GM18507 (cell line): ENCODE data around the gene G0S2.

ENCODE experiments used
- DNase-seq: peaks from one replicate; pipeline ENCODE4 v3.0.0; 2011; ENCODE audit warnings: low read depth; ENCODE audit not compliant: insufficient read length; ENCODE audit errors: extremely low spot score
- FAIRE-seq: peaks from 2 replicates; lab custom pipeline; 2011; peaks lifted over from hg19 to GRCh38; lab: Jason Lieb, UNC

G0S2 gene, protein sequence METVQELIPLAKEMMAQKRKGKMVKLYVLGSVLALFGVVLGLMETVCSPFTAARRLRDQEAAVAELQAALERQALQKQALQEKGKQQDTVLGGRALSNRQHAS

DNA sequence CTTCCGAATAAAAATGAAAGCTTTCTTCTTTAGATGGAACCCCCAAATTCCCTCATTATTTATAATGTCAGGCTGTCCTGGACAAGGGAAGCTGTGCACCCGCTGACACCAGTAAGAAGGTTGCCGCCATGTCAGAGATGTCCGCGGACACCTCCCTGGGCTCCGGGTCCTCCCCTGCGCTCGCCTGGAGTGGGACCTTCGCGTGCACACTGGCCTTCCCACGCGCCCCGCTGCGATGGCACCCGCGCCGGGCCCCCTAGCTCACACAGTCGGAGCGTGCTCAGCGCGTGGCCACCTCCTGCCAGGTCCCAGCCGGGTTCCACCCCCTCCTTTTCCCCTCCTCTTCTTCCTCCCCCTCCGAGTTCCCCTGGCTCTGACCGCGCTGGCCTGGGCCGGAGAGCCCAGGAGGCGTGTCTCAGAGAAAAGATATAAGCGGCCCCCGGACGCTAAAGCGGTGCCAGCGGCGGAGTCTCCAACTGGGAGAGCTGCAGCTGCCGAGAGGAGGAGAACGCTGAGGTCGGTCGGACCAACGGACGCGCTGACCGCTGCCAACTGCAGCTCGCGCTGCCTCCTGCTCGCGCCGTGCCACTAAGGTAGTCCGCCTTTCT, at the start of gene G0S2:
TSS of gene G0S2 (plus strand) at position 456 of the 608 bp plus-strand sequence. CDS start 273 bp downstream, outside the sequence.
- DNase-seq, result no peak
- FAIRE-seq, result no peak

DNA sequence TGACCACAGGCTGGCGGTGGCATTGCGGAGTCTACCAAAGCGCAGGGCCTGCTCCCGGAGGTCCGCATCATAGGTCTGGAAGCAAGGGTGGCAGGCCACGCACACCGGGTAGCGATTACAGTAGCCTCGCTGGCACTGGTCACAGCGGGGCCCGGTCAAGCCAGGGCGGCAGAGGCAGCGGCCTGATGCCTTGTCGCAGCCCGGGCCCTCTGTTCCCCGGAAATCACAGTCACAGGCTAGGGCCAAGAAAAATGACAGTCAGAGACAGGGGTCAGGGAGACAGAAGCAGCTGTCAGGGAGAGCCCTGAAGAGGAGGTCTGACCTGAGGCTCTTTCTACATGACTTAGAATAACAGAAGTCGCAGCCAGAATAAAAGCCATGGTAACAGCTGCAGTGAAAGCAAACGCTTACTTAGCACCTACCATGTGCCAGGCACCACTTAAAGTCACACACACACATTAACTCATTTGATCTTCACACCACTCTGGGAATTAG, 49.4 kb upstream of the G0S2 start:
- no peak for FAIRE-seq

DNA sequence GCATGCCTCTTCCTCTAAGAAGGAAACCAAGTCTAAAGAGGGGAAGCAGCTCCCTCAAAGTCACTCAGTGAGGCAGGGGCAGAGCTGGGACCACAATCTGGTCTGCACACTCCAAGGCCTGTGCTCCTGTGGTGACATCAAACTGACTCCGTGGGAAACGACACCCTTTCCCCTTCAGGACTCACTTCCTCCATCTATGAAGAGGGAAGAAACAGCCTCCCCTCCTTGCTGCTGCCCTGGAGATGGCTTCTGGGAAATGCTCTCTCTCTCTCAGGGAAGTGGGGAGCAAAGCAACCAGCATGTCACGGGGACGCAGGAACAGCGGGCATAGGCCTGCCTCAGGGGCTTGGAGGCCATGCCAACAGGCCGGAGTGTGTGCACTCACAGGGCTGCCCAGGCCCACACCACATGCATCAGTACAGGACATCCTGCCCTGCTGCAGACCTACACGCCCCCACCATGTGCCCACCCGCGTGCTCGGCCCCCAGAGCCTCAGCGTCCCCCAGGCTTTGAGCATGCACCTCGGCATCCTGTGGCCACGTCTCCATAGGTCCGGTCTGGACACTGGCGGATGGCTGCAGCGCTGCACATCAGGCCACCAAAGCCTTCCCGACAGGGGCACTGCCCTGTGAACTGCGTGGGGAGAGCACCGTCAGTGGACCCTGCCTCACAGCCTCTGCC, 48.7 kb upstream of the G0S2 start:
- DNase-seq (no peak), FAIRE-seq (no peak)

More for the DNA sequence above, 49.4 kb upstream of the G0S2 start:
- no peak for DNase-seq

DNA sequence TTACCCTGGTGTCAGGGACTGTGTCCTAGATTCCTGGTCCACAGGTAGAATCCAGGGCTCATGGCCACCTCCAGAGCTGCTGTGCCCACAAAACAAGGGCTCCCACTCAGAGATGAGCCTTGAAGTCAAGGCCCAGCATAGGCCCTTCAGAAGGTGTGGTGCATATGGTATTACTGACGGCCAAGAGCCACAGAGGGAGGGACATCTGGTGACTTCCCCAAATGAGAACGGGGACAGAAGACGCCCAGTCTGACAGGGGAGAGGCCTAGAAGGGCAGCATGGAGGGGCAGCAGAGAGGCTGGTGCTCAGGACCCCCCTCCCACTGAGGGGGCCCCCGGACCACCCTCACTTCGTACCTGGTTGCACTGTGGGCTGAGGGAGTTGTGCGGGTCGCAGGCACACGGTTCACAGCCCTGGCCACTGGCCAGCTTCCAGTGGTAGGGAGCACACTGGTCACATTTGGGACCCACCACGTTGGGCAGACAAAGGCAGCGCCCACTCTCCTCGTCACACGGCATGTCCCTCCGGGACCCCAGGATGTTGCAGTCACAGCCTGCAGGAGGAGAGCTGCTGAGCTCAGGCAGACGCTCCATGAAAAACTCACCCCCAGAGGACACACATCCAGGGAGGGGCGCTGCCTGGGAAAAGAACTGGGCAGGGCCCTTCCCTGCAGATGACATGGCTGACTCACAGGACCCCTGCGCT, 48.0 kb upstream of the G0S2 start:
- DNase-seq (no peak), FAIRE-seq (no peak)

DNA sequence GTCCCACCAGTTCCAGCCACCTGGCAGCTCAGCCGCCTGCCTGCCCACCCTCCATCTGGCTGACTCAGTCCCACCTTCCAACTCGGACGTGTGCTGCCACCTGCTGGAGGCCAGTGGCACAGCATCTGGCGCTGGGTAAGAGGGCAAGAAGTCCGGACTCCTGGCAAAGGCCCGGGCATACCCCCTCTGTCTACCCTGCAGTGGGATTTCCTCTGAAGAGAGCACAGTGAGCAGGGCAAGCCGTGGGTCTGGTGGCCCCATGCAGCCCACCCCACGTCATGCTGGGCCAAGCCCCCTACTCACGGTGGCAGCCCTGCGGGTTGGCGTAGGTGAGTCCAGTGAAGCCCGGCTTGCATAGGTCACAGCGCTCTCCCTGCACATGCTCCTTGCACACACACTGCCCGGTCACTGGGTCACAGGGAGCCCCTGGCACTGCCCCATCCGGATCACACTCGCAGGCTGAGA, 47.4 kb upstream of the G0S2 start:
- FAIRE-seq, result peak; percentile 84
- DNase-seq, result peak; percentile 67

DNA sequence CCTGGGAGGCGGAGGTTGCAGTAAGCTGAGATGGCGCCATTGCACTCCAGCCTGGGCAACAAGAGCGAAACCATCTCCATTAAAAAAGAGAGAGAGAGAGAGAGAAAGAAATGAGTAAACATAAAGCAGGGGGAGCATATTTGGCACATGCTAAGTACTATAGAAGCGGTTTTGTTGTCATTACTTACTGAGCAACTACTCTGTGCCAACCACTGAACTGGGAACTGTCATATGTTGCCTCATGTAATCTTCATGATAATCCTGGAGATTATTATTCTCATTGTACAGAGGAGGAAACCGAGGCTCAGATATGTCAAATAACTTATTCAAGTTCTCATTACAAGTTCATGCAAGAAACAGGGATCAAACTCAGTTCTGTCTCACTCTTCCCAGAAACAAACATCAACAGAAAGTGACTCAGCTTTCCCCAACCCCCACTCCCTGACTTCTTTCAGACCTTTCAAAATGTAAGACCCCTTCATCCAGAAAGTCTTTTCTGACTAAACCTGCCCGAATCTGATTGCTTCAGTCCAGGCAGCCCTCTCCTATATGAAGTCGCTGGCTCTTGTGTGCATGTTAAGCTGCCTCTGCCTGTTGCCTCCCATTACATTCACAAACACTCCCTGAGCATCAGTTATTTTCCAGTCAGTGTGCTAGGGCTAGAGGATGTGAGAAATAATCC, 46.5 kb upstream of the G0S2 start:
- FAIRE-seq (no peak), DNase-seq (no peak)

DNA sequence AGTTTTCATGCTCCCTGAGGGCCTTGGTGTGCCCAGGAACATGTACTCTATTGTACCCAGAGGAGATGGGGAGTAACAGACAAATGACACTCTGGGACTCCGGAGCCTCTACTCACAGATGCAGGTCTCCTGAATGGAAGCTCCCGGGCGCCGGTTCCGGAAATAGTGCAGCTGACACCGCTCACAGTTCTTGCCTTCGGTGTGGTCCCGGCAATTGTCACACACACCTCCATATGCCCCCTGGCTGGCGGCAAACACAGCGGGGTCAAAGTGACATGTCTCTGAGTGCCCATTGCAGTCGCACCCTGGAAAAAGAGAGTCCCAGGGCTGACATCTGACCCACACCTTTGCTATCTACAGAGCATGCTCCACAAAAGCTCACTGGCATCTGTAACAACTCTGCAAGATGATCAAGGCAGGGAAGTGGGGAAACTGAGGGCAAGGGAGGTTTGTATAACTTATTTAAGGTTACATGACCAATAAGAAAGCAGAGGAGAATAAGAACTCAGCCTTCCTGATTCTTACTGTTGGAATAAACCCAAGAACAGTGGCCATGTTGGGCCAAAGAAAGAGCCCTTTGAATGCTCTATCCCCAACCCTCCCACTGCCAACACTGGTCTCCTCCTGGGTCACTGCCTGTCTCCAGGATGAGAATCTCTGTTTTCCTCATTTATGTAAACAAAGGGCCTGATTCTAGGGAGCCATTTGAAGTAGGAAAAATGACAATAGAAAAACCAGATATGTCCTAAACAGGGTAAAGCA, 45.4 kb upstream of the G0S2 start:
- no peak for DNase-seq
- FAIRE-seq, result no peak

DNA sequence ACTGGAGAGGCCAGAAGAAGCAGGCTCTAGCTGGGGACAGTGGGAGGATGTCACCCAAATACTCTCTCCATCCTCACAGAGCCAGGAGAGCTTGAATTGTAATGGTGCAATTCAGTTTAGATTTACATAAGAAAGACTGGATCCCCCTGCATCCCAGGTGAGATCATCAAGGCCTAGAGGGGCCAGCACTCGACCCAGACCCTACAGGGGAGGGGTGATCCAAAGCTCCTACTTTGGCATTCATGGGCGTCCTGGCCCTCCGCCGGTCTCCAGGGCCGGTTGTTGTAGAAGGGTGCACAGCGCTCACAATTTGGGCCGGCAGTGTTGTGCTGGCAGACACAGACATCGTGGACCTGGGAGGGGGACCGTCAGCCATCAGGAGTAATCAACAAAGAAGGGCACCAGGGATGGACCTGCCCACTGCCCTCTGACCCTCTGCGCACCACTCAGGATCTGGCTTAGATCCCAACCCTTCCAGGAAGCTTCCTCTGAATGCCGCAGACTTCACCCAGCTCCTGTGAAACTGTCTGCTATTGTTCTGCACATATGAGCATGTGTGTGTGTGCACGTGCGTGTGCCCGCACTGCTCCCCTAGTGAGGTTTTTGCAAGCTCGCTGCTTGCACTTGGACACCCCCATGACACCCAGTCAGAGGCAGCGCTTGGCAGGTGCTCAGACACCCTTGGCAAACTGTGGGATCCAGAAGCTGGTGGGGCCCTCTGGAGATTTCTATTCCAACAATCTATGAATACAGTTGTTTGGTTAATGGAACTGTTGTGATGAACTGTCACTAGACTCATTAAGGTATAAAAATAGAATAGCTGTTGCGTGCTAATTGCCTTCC, 44.6 kb upstream of the G0S2 start:
- no peak for DNase-seq
- no peak for FAIRE-seq

DNA sequence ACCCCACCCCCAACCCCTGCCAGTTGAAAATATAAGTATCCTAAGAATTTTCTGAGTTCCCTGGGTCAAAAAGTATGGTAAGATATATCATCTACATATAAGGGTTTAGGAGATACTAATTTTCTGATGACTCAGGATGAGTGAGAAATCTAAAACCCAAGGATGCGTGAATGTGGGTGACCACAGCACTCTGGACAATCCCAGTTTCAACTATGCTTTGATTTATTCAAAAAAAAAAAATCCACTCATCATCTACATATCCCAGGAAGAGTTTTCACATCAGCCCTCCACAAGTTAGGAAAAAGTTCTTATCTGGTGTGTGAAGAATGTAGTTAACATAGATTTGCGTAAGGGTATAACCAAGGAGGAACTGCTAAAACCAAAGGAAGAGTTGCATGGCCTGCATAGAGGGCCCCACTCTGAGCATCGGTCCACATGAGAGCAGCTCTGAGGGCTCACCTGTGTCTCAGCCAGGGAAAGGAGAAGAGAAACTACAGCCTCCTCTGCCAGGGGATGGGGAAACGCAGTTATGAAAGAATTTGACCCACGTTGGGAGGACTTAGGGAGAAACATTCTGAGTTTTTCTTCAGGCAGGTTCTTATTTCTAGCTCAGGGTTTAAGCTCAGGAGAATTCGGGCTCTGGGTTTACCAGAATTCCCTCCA, 41.7 kb upstream of the G0S2 start:
- FAIRE-seq (no peak), DNase-seq (no peak)

DNA sequence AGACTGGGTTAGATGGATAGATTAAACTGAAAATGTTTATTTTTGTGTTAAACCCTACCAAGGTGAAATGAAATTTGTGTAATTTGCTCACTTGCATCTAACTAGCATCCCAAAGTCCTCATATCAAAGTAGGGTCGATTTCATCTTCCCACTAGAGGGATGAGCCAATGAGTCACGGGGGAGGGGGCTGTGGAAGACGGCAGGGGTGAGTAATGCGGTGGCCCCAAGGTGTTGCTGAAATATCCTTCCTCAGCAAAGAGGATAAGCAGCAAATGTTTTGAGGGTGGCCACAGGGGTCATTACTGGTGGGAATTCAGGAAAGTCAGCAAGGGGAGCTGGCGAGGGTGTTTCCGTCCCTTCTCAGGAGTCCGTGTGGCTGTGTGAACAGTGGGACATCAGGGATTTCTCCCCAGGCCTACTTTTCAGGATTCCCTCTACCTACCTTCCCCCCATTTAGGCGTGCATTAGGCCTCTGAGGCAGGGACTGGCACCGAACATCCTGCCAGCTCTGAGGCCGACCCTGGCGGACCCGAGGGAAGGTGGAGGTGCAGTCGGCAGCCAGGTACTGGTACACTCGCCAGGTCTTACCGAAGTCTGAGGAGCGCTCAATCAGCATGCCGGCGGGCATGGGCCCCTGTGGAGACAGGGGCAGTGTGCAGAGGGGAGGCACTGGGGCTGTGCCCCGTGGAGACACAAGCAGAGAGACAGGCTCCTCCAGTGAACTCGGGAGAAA, 41.0 kb upstream of the G0S2 start:
- no peak for FAIRE-seq

DNA sequence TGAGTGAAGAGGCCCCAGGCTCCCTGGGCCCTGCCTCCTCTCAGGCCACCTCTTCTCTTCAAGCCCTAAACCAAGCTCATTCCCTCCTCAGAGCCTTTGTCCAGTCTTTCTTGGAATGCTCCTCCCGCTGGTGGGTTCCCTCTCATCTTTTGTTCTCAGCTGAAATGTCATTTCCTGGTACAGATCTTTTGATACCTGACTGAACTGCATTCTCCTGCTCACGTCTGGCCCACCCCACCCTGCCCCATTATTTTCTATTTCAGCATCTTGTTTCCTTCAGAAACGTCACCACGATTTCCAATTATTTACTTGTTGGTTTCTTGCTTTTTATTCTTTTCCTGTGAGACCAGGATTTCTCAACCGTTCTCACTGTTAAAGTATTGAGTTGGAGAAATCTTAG, 39.4 kb upstream of the G0S2 start:
- FAIRE-seq, result no peak
- no peak for DNase-seq

More for the DNA sequence above, 41.0 kb upstream of the G0S2 start:
- DNase-seq, result no peak

DNA sequence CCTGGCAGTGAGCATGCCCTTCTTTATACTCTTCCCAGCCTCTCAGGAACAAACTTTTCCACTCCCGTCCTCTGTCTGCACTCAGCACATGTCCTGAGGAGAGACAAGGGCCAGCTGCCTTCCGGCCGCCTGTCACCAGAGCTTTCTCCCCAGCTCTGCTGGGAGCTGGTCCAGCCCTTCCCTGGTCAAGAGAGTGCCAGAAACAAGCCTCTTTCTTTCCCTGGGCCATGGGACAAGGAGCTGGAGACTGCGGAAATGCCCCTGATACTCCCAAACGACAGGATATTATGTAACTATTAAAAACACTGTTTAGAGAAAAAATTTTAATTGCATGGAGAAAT, 33.4 kb upstream of the G0S2 start:
- no peak for FAIRE-seq

DNA sequence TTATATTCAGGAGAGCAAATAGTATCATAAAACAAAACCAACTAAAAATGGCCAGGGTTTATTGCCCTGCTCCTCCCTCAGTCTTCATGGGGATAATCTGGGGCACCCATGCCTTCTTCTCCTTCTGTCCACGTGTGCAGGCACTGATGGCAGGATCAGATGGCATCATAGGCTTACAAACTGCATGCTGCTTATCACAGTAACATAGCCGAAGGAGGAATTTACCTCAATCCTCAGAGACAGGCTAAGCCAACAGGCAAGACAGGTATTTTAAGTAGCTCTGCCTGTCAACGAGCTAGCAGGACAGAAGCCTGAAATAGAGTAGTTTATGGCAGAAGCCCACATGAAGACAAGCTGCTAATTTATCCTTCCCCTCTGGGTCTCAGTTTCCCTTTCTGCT, 32.4 kb upstream of the G0S2 start:
- DNase-seq (no peak), FAIRE-seq (no peak)

More for the DNA sequence above, 33.4 kb upstream of the G0S2 start:
- no peak for DNase-seq

DNA sequence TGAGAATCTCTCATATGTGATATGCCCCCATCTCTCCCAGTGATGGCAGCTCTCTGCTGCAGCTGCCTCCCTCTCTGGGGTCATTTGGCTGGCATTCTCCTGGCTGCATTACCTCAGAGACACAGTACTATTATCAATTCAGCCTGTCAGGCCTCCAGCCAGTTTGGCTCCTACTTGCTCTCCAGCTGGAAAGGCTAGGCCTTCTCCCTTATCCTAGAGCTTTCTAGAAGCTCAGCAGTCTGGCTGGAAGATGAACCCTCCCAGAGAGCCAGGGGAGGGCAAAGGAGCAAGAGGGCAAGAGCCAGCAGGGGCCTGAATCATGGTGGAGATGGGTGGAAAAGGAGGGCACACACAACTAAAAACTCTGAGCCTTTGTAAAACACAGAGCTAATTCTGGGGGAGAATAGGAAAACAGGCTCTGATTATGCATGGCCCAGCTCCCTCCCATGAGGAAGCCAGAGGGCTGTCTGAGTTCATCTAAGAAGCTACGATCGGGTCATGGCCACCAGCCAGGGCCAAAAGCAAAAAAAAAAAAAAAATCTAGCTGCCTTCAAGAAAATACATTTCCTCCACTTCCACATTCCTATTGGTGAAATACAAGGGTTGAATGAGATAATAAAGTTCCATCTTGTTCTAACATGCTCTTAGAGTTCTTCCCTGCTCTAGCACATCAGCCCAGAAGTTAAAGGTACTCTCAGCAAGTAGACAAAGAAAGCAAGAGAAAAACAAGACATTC, 31.8 kb upstream of the G0S2 start:
- DNase-seq (no peak), FAIRE-seq (no peak)

DNA sequence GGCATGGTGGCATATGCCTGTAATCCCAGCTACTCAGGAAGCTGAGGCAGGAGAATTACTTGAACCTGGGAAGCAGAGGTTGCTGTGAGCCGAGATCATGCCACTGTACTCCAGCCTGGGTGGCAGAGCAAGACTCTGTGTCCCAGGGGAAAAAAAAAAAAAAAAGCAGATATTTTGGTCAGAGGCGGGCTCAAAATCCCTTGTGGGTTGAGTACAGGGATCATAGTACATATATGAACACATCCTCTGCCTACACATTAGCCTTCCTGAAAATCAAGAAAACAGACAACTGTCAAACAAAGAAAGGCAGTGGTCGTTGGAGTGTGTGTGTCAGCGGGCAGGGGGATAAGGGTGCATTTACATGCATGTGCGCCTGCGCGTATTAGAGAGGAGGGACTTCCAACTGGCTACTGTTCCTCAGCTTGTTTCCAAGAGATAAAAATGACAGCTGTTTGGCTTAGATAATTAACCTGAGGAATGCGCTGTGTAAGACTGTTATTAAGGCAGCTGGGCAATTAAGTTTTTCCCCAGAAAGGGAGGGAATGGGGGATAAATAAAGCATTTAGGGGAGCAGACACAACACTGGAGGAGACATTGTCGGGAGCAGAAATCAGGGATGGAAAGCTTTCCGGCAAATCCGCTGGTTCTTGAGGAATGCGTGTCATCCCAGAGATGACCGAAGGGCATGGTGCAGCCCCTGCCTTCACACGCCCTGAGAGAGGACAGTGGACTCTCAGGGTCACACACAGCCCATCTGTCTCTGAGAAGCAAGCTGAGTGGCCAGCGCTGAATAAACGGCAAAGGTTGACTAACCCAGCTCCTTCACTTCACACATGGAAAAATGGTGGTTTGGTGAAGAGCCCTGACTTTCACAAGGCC, 29.4 kb upstream of the G0S2 start:
- FAIRE-seq (no peak), DNase-seq (no peak)

DNA sequence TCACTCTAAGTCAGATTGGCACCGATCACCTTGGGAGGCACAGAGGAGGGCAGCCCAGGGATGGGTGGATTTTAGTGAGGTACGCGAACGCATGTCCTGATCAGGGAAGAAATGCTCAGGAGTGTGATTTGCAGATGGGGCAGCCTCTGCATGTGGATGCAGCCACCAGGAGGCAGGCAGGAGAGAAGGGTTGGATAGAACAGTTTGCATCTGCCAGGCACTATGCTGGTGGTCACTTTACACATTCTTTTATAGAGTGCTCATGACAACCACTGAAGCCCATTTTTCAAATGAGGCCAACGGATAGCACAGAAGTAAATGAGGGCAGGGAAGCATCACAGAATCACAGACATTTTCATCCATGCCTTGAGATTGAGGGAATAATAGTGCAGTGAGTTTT, 28.7 kb upstream of the G0S2 start:
- DNase-seq (no peak), FAIRE-seq (no peak)
